GM23338 (cell line): Measurements from ENCODE around the gene NCKAP5.

Experiments
- CREB1 ChIP-seq: fragments of 250-450 bp; sonication (Bioruptor Pico); IDR thresholded peaks from 2 replicates; pipeline ENCODE4 v1.5.0; 2020; ENCODE audit warnings: low read depth, mild to moderate bottlenecking, moderate library complexity
- CTCF ChIP-seq, 2 experiments: fragments of 200-600 bp in 1 of 2; sonication (generic) in 1 of 2; conservative IDR thresholded peaks; 2 replicates each; pipeline versions ENCODE4 v1.5.1 to v1.6.1; 2016 to 2017; ENCODE audit warnings: antibody characterized with exemption in 2 of 2, low read depth in 2 of 2, mild to moderate bottlenecking in 2 of 2, moderate library complexity in 1 of 2
- ETS1 ChIP-seq: IDR thresholded peaks from 2 replicates; pipeline ENCODE4 v1.6.1; 2016; ENCODE audit warnings: antibody characterized with exemption
- EZH2 ChIP-seq: fragments of 200-600 bp; sonication (generic); IDR thresholded peaks from one replicate; pipeline ENCODE4 v1.8.0; 2017; ENCODE audit warnings: antibody characterized with exemption, mild to moderate bottlenecking, low read depth; ENCODE audit not compliant: unreplicated experiment
- EZH2phosphoT487 ChIP-seq: fragments of 200-600 bp; sonication (generic); IDR thresholded peaks from one replicate; pipeline ENCODE4 v1.8.1; 2018; ENCODE audit warnings: antibody characterized with exemption; ENCODE audit not compliant: unreplicated experiment
- POLR2AphosphoS5 ChIP-seq: IDR thresholded peaks from 2 replicates; pipeline ENCODE4 v1.6.1; 2016; ENCODE audit warnings: antibody characterized with exemption, low read depth
- REST ChIP-seq: IDR thresholded peaks from one replicate; pipeline ENCODE4 v1.6.1; 2018; ENCODE audit warnings: antibody characterized with exemption; ENCODE audit not compliant: unreplicated experiment

- TF ChIP-seq CTCF (conservative IDR thresholded peaks at IDR 0.05; ENCODE audit: low read depth in 2 of 2) (no peak), EZH2 (no peak), CREB1 (no peak), POLR2AphosphoS5 (no peak), REST (no peak), EZH2phosphoT487 (no peak), ETS1 (no peak)
Measured at GRCh38 chr2:132757676-132758075, 810.6 kb downstream of the NCKAP5 start.
